Tibial nerve (tissue), 4 donors: ENCODE results near the gene GSX2.

Experiments
- CTCF ChIP-seq, 5 experiments: fragments of 200-600 bp in 3 of 5; fragments of 450-650 bp in 2 of 5; sonication (generic) in 3 of 5; IDR thresholded peaks; one replicate each; pipeline ENCODE4 v1.5.1; 2016 to 2019; ENCODE audit warnings: antibody characterized with exemption in 5 of 5, mild to moderate bottlenecking in 3 of 5, moderate library complexity in 2 of 5
- EP300 ChIP-seq, 2 donors: sonication (generic); formaldehyde crosslinking; IDR thresholded peaks; one replicate each; pipeline ENCODE4 v1.6.1; 2017; ENCODE audit warnings: antibody characterized with exemption in 2 of 2, mild to moderate bottlenecking in 1 of 2

- TF ChIP-seq EP300 (IDR thresholded peaks at IDR 0.05) (peak; percentile 31 to 97), CTCF (IDR thresholded peaks at IDR 0.05) (peak in 1 of 5 experiments; percentile 20)
These were observed 35.4 kb upstream of the GSX2 start, which contains the start of gene CHIC2 for GRCh38 chr4:54064317-54065111.
